ENCODE results near the gene CFAP46. TPM values are rescaled to one million over a fixed set of nuclear protein-coding genes. Genes with fewer than 3 reads are reported as not detected.
"Not testable (repeated sequence)": the region's sequence is repeated elsewhere in the genome, so short reads cannot be mapped to it uniquely, and the experiment has no call there.

Gene CFAP46
- total RNA-seq, 4 donors from 2014 or later = 0.29 to 9.0 (median 2.7) TPM

DNA sequence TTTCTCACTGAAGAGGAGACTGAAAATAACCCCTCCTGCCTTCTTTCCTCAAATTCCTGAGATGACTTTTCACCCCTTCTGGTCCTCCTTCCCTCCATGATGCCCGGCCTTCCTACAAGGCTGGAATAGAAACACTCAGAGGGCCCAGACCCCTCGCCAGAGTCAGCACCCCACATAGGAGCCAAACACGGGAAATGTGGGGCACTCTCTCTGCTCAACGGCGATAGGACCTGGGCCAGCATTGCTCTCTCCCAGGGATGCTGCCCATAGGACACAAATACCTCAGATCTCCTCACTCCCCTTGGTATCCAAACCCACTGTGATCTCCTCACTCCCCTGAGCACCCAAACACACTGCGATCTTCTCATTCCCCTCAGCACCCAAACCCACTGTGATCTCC is 7.4 kb downstream of the CFAP46 start:
- H3K27me3 ChIP-seq = no peaks in the 10 kb centered on the region
- intact Hi-C loops (cut with DNase I; ENCODE audit: low total_unique reads) = no loop called here
- H3K4me3 ChIP-seq = no peak overlapping the region

DNA sequence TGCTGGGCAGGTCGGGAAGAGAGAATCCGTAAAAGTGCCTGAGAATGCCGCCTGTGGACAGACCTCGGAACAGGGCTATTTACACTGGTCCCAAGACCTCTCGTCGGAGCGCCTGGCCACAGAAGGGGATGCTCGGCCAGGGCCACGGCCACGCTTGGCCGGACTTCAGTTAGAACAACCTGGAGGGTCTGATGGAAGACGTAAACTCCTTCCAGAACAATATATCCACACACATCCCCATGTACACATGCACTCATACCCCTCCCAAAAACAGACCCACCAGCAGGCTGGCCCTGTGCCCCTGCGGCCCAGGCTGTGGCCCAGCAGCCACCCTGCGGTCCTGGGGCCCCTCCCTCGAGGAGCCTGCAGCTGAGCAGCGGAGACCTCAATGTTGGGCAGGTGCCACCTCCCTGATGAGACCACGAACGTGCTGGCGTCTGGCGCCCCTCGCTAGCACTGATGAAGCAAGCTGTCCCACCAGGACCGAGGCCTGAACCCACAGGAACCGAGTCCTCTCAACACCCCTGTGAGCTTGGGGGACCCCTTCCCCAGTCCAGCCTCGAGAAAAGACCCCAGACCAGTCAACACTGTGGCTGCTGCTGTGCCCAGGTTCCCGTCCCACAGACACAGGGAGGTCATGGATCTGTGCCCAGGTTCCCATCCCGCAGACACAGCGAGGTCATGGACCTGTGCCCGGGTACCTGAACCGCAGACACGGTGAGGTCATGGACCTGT is 8.9 kb downstream of the CFAP46 start:
- intact Hi-C loops (cut with DNase I; ENCODE audit: low total_unique reads) = no loop called here
- no peaks in the 10 kb centered on the region for H3K36me3 ChIP-seq
- H3K4me3 ChIP-seq = no peak overlapping the region
- no peaks in the 10 kb centered on the region for H3K4me1 ChIP-seq
- no peak overlapping the region for H3K27ac ChIP-seq
- H3K27me3 ChIP-seq = no peaks in the 10 kb centered on the region
- no peaks in the 10 kb centered on the region for H3K9me3 ChIP-seq
- TF ChIP-seq, protein P1, sequence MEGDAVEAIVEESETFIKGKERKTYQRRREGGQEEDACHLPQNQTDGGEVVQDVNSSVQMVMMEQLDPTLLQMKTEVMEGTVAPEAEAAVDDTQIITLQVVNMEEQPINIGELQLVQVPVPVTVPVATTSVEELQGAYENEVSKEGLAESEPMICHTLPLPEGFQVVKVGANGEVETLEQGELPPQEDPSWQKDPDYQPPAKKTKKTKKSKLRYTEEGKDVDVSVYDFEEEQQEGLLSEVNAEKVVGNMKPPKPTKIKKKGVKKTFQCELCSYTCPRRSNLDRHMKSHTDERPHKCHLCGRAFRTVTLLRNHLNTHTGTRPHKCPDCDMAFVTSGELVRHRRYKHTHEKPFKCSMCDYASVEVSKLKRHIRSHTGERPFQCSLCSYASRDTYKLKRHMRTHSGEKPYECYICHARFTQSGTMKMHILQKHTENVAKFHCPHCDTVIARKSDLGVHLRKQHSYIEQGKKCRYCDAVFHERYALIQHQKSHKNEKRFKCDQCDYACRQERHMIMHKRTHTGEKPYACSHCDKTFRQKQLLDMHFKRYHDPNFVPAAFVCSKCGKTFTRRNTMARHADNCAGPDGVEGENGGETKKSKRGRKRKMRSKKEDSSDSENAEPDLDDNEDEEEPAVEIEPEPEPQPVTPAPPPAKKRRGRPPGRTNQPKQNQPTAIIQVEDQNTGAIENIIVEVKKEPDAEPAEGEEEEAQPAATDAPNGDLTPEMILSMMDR (IDR thresholded peaks at IDR 0.05) = no peak
- TF ChIP-seq POLR2A (IDR thresholded peaks at IDR 0.05) = no peak
- DNase-seq = no peak

More for the DNA sequence above, 7.4 kb downstream of the CFAP46 start:
- Histone ChIP-seq H3K27ac (no peak overlapping the region), H3K9me3 (no peaks in the 10 kb centered on the region), H3K36me3 (no peaks in the 10 kb centered on the region), H3K4me1 (no peaks in the 10 kb centered on the region)
- DNase-seq = no peak
- TF ChIP-seq POLR2A (IDR thresholded peaks at IDR 0.05) = no peak
- TF ChIP-seq, protein P1 (IDR thresholded peaks at IDR 0.05) = no peak

DNA sequence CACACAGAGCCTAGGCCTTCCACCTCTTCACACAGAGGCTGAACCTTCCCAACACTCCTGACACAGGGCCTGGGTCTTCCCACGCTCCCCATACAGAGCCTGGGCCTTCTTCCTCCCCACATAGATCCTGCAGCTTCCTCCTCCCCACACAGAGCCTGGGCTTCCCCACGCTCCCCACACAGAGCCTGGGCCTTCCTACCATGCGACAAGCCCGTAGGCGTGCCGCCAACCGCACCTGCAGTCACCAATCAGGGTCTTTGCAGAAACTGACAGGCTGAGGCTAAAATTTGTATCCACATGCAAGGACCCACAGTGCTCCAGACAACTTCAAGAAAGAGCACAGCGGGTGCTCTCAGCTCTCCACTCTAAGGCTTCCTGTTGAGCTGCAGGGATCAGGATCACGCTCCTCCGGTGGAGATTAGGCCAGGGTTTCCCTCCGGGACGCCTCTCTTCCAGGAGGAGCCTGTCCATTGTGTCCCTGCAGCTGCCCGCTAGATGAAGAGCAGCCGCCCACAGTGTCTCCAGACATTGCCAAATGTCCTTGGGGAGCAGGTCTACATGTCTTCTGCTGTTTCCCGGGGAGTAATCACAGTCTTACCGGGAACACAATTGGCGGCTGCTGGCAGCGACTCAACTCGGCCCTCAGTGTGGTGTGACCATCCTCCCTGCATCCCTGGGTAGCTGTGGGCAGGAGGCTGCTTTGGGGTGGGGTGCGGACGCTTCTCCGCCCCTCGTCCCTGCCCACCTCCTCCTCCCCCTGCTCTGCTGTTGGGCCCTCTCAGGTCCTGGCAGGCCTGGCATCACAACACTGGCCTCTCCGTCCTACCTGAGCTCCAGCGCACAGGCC is 9.7 kb downstream of the CFAP46 start:
- Histone ChIP-seq H3K9me3 (no peaks in the 10 kb centered on the region), H3K27ac (no peak overlapping the region), H3K4me3 (no peak overlapping the region), H3K36me3 (no peaks in the 10 kb centered on the region), H3K4me1 (no peaks in the 10 kb centered on the region), H3K27me3 (no peaks in the 10 kb centered on the region)
- intact Hi-C loops (cut with DNase I; ENCODE audit: low total_unique reads) = no loop called here
- DNase-seq = no peak
- TF ChIP-seq, protein P1 (IDR thresholded peaks at IDR 0.05) = no peak
- no peak for TF ChIP-seq POLR2A (IDR thresholded peaks at IDR 0.05)

DNA sequence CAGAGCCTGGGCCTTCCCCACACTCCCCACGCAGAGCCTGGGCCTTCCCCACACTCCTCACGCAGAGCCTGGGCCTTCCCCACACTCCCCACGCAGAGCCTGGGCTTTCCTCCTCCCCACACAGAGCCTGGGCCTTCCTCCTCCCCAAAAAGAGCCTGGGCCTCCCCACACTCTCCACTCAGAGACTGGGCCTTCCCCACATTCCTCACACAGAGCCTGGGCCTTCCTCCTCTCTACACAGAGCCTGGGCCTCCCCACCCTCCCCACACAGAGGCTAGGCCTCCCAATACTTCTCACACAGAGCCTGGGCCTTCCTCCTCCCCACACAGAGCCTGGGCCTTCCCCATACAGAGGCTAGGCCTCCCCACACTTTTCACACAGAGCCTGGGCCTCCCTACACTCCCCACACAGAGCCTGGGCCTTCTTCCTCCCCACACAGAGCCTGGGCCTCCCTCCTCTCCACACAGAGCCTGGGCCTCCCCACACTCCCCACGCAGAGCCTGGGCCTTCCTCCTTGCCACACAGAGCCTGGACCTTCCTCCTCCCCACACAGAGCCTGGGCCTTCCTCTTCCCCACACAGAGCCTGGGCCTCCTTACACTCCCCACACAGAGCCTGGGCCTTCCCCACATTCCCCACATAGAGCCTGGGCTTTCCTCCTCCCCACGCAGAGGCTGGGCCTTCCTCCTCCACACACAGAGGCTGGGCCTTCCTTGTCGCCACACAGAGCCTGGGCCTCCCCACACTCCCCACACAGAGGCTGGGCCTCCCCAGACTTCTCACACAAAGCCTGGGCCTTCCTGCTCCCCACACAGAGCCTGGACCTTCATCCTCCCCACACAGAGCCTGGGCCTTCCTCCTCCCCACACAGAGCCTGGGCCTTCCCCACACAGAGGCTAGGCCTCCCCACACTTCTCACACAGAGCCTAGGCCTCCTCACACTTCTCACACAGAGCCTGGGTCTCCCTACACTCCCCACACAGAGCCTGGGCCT is 10.8 kb downstream of the CFAP46 start:
- H3K27me3 ChIP-seq; H3K36me3 ChIP-seq; H3K9me3 ChIP-seq; intact Hi-C loops (cut with DNase I; ENCODE audit: low total_unique reads); DNase-seq; H3K4me3 ChIP-seq; H3K4me1 ChIP-seq; H3K27ac ChIP-seq: not testable (repeated sequence)

DNA sequence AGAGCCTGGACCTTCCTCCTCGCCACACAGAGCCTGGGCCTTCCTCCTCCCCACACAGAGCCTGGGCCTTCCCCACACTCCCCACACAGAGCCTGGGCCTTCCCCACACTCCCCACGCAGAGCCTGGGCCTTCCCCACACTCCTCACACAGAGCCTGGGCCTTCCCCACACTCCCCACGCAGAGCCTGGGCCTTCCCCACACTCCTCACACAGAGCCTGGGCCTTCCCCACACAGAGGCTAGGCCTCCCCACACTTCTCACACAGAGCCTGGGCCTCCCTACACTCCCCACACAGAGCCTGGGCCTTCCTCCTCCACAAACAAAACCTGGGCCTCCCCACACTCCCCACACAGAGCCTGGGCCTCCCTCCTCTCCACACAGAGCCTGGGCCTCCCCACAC is 11.7 kb downstream of the CFAP46 start:
- H3K27ac ChIP-seq; H3K9me3 ChIP-seq; H3K4me1 ChIP-seq; DNase-seq; H3K27me3 ChIP-seq; H3K36me3 ChIP-seq; intact Hi-C loops (cut with DNase I; ENCODE audit: low total_unique reads); H3K4me3 ChIP-seq: not testable (repeated sequence)

Measured in uterus (tissue), 4 donors.